HEK293 (cell line): ENCODE measurements around the gene TMIGD1.

Source experiments
- HOXA7 ChIP-seq: sonication (generic); formaldehyde crosslinking; IDR thresholded peaks from 2 replicates; pipeline ENCODE4 v1.8.1; 2022; ENCODE audit warnings: missing genetic modification reagents, borderline replicate concordance
- MZF1 ChIP-seq: fragments of 450-650 bp; formaldehyde crosslinking; IDR thresholded peaks from 2 replicates; pipeline ENCODE4 v1.5.1; 2017; ENCODE audit warnings: missing biosample characterization, missing genetic modification characterization, borderline replicate concordance
- PRDM1 ChIP-seq: fragments of 450-650 bp; formaldehyde crosslinking; IDR thresholded peaks from 2 replicates; pipeline ENCODE4; 2016; ENCODE audit warnings: missing biosample characterization, missing genetic modification characterization
- SP3 ChIP-seq: fragments of 450-650 bp; formaldehyde crosslinking; IDR thresholded peaks from 2 replicates; pipeline ENCODE4 v1.5.1; 2016; ENCODE audit warnings: missing biosample characterization, missing genetic modification characterization
- TRIM28 ChIP-seq: IDR thresholded peaks from 2 replicates; pipeline ENCODE4 v1.6.1; 2011; ENCODE audit warnings: low read length, control low read depth, borderline replicate concordance
- ZBTB21 ChIP-seq: fragments of 450-650 bp; formaldehyde crosslinking; IDR thresholded peaks from 2 replicates; pipeline ENCODE4 v1.5.1; 2017; ENCODE audit warnings: missing biosample characterization, missing genetic modification characterization
- ZIC2 ChIP-seq: fragments of 450-650 bp; formaldehyde crosslinking; IDR thresholded peaks from 2 replicates; pipeline ENCODE4 v1.5.1; 2016; ENCODE audit warnings: missing biosample characterization, missing genetic modification characterization
- ZNF292 ChIP-seq: fragments of 450-650 bp; formaldehyde crosslinking; IDR thresholded peaks from 2 replicates; pipeline ENCODE4 v1.5.1; 2016; ENCODE audit warnings: low read depth, missing biosample characterization, missing genetic modification characterization, borderline replicate concordance
- ZNF768 ChIP-seq: fragments of 450-650 bp; formaldehyde crosslinking; IDR thresholded peaks from 2 replicates; pipeline ENCODE4 v1.5.1; 2018; ENCODE audit warnings: missing biosample characterization, mild to moderate bottlenecking, missing genetic modification characterization
- TF ChIP-seq, protein P1 (sequence below): fragments of 450-650 bp; formaldehyde crosslinking; IDR thresholded peaks from 2 replicates; pipeline ENCODE4 v1.5.1; 2016; ENCODE audit warnings: missing biosample characterization, missing genetic modification characterization
- TF ChIP-seq, protein P2 (sequence below): fragments of 450-650 bp; formaldehyde crosslinking; IDR thresholded peaks from 2 replicates; pipeline ENCODE4 v1.5.1; 2016; ENCODE audit warnings: missing biosample characterization, missing genetic modification characterization

DNA sequence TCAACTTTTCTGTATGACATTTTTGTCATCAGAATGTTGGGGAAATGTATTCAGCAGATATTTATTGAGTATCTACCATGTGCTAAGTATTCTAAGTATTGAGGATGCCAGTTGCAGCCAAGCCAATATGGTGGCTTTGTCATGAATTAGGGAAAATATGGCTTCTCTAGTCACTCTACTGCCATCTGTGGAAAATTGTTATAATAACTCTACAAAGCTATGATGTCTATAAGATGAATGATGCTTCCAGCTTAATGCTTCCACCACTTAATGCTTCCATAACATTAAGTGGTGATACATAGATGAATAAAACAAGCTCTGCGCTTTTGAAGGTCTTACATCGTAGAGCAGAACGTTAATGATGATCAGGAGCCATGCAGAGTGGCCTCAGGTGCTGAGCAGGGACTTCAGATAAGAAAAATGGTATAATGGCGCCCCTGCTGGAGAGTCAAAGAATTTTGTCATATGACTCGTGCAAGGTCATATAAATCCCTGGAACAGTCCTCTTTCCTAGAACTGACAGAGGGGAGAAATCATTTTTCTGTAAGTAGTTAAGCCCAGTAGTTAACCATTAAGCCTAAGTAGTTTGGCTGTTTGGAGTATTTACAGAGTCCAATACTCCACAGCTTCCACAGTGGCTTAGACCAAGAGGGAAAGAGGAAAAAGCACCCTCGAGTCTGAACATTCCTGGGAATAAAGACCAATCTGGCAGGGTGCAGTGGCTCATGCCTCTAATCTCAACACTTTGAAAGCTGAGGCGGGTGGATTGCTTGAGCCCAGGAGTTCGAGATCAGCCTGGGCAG, 2.7 kb upstream of the TMIGD1 start:
- TF ChIP-seq SP3: 0 out of 2 replicates have a peak, but pooled peaks have one; percentile 11
- TF ChIP-seq, protein P1, sequence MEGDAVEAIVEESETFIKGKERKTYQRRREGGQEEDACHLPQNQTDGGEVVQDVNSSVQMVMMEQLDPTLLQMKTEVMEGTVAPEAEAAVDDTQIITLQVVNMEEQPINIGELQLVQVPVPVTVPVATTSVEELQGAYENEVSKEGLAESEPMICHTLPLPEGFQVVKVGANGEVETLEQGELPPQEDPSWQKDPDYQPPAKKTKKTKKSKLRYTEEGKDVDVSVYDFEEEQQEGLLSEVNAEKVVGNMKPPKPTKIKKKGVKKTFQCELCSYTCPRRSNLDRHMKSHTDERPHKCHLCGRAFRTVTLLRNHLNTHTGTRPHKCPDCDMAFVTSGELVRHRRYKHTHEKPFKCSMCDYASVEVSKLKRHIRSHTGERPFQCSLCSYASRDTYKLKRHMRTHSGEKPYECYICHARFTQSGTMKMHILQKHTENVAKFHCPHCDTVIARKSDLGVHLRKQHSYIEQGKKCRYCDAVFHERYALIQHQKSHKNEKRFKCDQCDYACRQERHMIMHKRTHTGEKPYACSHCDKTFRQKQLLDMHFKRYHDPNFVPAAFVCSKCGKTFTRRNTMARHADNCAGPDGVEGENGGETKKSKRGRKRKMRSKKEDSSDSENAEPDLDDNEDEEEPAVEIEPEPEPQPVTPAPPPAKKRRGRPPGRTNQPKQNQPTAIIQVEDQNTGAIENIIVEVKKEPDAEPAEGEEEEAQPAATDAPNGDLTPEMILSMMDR (tag by site-specific recombination): peak; percentile 23; the same call in 1 of the 2 replicates
- TF ChIP-seq ZIC2 (tag by site-specific recombination): no peak
- TF ChIP-seq, protein P2, sequence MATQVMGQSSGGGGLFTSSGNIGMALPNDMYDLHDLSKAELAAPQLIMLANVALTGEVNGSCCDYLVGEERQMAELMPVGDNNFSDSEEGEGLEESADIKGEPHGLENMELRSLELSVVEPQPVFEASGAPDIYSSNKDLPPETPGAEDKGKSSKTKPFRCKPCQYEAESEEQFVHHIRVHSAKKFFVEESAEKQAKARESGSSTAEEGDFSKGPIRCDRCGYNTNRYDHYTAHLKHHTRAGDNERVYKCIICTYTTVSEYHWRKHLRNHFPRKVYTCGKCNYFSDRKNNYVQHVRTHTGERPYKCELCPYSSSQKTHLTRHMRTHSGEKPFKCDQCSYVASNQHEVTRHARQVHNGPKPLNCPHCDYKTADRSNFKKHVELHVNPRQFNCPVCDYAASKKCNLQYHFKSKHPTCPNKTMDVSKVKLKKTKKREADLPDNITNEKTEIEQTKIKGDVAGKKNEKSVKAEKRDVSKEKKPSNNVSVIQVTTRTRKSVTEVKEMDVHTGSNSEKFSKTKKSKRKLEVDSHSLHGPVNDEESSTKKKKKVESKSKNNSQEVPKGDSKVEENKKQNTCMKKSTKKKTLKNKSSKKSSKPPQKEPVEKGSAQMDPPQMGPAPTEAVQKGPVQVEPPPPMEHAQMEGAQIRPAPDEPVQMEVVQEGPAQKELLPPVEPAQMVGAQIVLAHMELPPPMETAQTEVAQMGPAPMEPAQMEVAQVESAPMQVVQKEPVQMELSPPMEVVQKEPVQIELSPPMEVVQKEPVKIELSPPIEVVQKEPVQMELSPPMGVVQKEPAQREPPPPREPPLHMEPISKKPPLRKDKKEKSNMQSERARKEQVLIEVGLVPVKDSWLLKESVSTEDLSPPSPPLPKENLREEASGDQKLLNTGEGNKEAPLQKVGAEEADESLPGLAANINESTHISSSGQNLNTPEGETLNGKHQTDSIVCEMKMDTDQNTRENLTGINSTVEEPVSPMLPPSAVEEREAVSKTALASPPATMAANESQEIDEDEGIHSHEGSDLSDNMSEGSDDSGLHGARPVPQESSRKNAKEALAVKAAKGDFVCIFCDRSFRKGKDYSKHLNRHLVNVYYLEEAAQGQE (tag by site-specific recombination): no peak
- no peak for TF ChIP-seq MZF1
- no peak for TF ChIP-seq TRIM28
- no peak for TF ChIP-seq ZNF292 (tag by site-specific recombination)
- TF ChIP-seq PRDM1 (tag by site-specific recombination): no peak
- no peak for TF ChIP-seq HOXA7 (CRISPR knock-in tag)
- TF ChIP-seq ZBTB21 (tag by site-specific recombination): no peak
- no peak for TF ChIP-seq ZNF768
